Measurements from ENCODE around the gene PDCD11.
"Not testable (repeated sequence)": the region's sequence is repeated elsewhere in the genome, so short reads cannot be mapped to it uniquely, and the experiment has no call there.

GRCh38 chr10:103360791-103361190 is 35.6 kb upstream of the PDCD11 start:
- TF ChIP-seq, protein P1, sequence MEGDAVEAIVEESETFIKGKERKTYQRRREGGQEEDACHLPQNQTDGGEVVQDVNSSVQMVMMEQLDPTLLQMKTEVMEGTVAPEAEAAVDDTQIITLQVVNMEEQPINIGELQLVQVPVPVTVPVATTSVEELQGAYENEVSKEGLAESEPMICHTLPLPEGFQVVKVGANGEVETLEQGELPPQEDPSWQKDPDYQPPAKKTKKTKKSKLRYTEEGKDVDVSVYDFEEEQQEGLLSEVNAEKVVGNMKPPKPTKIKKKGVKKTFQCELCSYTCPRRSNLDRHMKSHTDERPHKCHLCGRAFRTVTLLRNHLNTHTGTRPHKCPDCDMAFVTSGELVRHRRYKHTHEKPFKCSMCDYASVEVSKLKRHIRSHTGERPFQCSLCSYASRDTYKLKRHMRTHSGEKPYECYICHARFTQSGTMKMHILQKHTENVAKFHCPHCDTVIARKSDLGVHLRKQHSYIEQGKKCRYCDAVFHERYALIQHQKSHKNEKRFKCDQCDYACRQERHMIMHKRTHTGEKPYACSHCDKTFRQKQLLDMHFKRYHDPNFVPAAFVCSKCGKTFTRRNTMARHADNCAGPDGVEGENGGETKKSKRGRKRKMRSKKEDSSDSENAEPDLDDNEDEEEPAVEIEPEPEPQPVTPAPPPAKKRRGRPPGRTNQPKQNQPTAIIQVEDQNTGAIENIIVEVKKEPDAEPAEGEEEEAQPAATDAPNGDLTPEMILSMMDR (IDR thresholded peaks at IDR 0.05; ENCODE audit: low read length) = not testable (repeated sequence)
- not testable (repeated sequence) for TF ChIP-seq EZH2 (IDR thresholded peaks at IDR 0.05; ENCODE audit: borderline replicate concordance, low read length)
